Loucy (cell line): Measurements from ENCODE around the gene FAM187B.

Source experiments
- H2AFZ ChIP-seq: fragments of 200-600 bp; sonication (generic); 2 replicates; pipeline ENCODE4 v1.6.0; 2016; ENCODE audit warnings: antibody characterized with exemption, mild to moderate bottlenecking, low read length, moderate library complexity
- H3F3A ChIP-seq: fragments of 200-600 bp; 2 replicates; pipeline ENCODE4 v1.6.0; 2016; ENCODE audit warnings: antibody characterized with exemption, low read depth, mild to moderate bottlenecking
- H3K27me3 ChIP-seq: fragments of 200-600 bp; sonication (generic); 2 replicates; pipeline ENCODE4 v1.6.1; 2014; ENCODE audit warnings: low read length, mild to moderate bottlenecking; ENCODE audit not compliant: insufficient read depth, poor library complexity, severe bottlenecking
- H3K36me3 ChIP-seq: fragments of 200-600 bp; sonication (generic); 2 replicates; pipeline ENCODE4 v1.6.1; 2016; ENCODE audit warnings: low read length; ENCODE audit not compliant: insufficient read depth
- H3K4me1 ChIP-seq: fragments of 200-600 bp; sonication (generic); 2 replicates; pipeline ENCODE4 v1.5.1; 2014; ENCODE audit warnings: low read length, mild to moderate bottlenecking; ENCODE audit not compliant: insufficient read depth, poor library complexity, severe bottlenecking
- H3K4me2 ChIP-seq: fragments of 200-600 bp; sonication (generic); 2 replicates; pipeline ENCODE4 v1.6.0; 2014; ENCODE audit warnings: antibody characterized with exemption, low read length, low read depth, mild to moderate bottlenecking; ENCODE audit not compliant: poor library complexity, severe bottlenecking
- H3K4me3 ChIP-seq: fragments of 200-600 bp; sonication (generic); 2 replicates; pipeline ENCODE4 v1.5.1; 2014; ENCODE audit warnings: low read length, mild to moderate bottlenecking, mixed read lengths; ENCODE audit not compliant: poor library complexity, severe bottlenecking
- H3K79me2 ChIP-seq: fragments of 200-600 bp; sonication (generic); 2 replicates; pipeline ENCODE4 v1.6.1; 2014; ENCODE audit warnings: low read length; ENCODE audit not compliant: insufficient read depth
- H3K9ac ChIP-seq: fragments of 200-600 bp; sonication (generic); 2 replicates; pipeline ENCODE4 v1.6.0; 2014; ENCODE audit warnings: mild to moderate bottlenecking, low read depth, low read length, moderate library complexity; ENCODE audit not compliant: poor library complexity, severe bottlenecking
- H3K9me2 ChIP-seq: fragments of 200-600 bp; sonication (generic); replicated peaks from 2 replicates; pipeline ENCODE4 v1.6.1; 2016; ENCODE audit warnings: low read depth, low read length, mixed read lengths
- H3K9me3 ChIP-seq: fragments of 200-600 bp; sonication (generic); 2 replicates; pipeline ENCODE4 v1.6.1; 2014; ENCODE audit warnings: mild to moderate bottlenecking, antibody characterized with exemption, low read length, low read depth; ENCODE audit not compliant: insufficient read depth
- H4K20me1 ChIP-seq: fragments of 200-600 bp; sonication (generic); 2 replicates; pipeline ENCODE4 v1.6.0; 2014; ENCODE audit warnings: antibody characterized with exemption, low read length, mild to moderate bottlenecking; ENCODE audit not compliant: insufficient read depth, poor library complexity, severe bottlenecking
- EZH2phosphoT487 ChIP-seq: fragments of 200-600 bp; IDR thresholded peaks from 2 replicates; pipeline ENCODE4 v1.6.1; 2018; ENCODE audit warnings: antibody characterized with exemption, mild to moderate bottlenecking, moderate library complexity, borderline replicate concordance
- TF ChIP-seq, protein P1 (sequence below): fragments of 200-600 bp; sonication (generic); conservative IDR thresholded peaks from 2 replicates; pipeline ENCODE4 v1.5.1; 2014; ENCODE audit warnings: mild to moderate bottlenecking, antibody characterized with exemption, low read length

FAM187B gene

DNA sequence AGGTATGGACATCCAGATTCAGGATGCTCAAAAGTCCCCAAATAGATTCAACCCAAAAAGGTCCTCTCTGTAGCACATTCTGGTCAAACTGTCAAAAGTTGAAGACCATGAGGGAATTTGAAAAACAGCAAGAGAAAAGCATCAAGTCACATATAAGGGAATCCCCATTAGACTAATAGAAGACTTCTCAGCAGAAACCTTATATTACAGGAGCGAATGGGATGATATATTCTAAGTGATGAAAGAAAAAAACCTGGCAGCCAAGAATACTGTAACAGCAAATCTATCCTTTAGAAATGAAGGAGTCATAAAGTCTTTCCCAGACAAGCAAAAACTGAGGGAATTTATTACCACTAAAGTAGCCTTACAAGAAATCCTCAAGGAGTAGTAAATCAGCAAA, 44.3 kb downstream of the FAM187B start:
- H3K36me3 ChIP-seq, result no peaks in the 10 kb centered on the region
- H3K4me1 ChIP-seq, result peaks cover 3% of the 10 kb centered on the region
- TF ChIP-seq EZH2phosphoT487, result no peak
- TF ChIP-seq, protein P1, sequence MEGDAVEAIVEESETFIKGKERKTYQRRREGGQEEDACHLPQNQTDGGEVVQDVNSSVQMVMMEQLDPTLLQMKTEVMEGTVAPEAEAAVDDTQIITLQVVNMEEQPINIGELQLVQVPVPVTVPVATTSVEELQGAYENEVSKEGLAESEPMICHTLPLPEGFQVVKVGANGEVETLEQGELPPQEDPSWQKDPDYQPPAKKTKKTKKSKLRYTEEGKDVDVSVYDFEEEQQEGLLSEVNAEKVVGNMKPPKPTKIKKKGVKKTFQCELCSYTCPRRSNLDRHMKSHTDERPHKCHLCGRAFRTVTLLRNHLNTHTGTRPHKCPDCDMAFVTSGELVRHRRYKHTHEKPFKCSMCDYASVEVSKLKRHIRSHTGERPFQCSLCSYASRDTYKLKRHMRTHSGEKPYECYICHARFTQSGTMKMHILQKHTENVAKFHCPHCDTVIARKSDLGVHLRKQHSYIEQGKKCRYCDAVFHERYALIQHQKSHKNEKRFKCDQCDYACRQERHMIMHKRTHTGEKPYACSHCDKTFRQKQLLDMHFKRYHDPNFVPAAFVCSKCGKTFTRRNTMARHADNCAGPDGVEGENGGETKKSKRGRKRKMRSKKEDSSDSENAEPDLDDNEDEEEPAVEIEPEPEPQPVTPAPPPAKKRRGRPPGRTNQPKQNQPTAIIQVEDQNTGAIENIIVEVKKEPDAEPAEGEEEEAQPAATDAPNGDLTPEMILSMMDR, result no peak
- no peaks in the 10 kb centered on the region for H3K9me3 ChIP-seq
- no peak overlapping the region for H3K4me3 ChIP-seq
- no peaks in the 10 kb centered on the region for H3F3A ChIP-seq
- H2AFZ ChIP-seq, result no peak overlapping the region
- no peak overlapping the region for H3K9ac ChIP-seq
- H3K4me2 ChIP-seq, result no peak overlapping the region
- H3K79me2 ChIP-seq, result no peaks in the 10 kb centered on the region
- H3K9me2 ChIP-seq, result no peaks in the 10 kb centered on the region
- no peaks in the 10 kb centered on the region for H4K20me1 ChIP-seq
- H3K27me3 ChIP-seq, result no peaks in the 10 kb centered on the region

DNA sequence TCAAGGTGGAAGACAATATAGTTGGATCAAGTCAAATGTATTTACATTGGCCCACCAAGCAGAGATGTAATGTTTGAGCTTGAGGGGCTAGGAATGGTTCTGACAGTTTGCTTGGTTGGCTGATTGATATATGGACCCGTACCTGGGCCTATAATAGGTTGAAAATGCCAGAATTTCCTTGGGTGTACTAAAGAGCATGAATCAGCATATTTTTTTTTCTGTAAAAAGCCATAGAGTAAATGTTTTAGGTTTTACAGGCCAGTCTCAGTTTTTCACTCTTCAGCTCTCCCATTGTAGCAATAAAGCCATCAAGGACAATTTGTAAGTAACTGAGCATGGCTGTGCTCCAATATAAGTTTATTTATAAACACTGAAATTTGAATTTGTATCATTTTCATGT, 47.2 kb downstream of the FAM187B start:
- no peaks in the 10 kb centered on the region for H3K79me2 ChIP-seq
- H3K4me1 ChIP-seq, result peaks cover 3% of the 10 kb centered on the region
- no peaks in the 10 kb centered on the region for H3K27me3 ChIP-seq
- no peaks in the 10 kb centered on the region for H3K36me3 ChIP-seq
- no peak overlapping the region for H3K4me3 ChIP-seq
- no peak for TF ChIP-seq EZH2phosphoT487
- TF ChIP-seq, protein P1, result no peak
- no peaks in the 10 kb centered on the region for H3F3A ChIP-seq
- peaks cover 3% of the 10 kb centered on the region; the same call in 1 of the 2 replicates for H3K9me3 ChIP-seq
- H4K20me1 ChIP-seq, result no peaks in the 10 kb centered on the region
- H3K9ac ChIP-seq, result no peak overlapping the region
- no peaks in the 10 kb centered on the region for H3K9me2 ChIP-seq
- H3K4me2 ChIP-seq, result no peak overlapping the region
- H2AFZ ChIP-seq, result no peak overlapping the region

DNA sequence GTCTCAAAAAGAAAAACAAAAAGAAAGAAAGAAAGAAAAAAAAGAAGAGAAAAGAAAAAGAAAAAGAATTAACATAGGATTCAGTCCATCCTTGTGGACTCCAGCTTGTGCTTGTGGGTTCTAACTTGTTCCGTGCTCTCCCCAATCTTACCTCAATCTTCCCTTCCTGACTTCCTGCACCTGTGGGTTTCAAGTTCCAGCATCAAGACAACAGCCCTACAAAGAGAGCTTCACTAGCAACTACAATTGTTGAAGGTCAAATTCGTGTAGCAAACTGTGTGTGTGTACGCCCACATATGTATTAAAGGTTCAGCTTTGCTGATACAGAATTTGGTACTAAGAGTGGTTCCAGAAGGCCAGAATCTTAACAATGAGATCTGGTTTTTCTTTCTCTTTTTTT, 48.7 kb downstream of the FAM187B start:
- Histone ChIP-seq H3K9me2 (no peaks in the 10 kb centered on the region), H3K4me2 (no peak overlapping the region), H3K27me3 (no peaks in the 10 kb centered on the region), H3K4me1 (peaks cover 3% of the 10 kb centered on the region), H3K9me3 (peaks cover 3% of the 10 kb centered on the region; the same call in 1 of the 2 replicates), H3K9ac (no peak overlapping the region), H3F3A (no peaks in the 10 kb centered on the region), H4K20me1 (no peaks in the 10 kb centered on the region), H3K36me3 (no peaks in the 10 kb centered on the region), H3K79me2 (no peaks in the 10 kb centered on the region), H3K4me3 (no peak overlapping the region), H2AFZ (no peak overlapping the region)
- TF ChIP-seq, protein P1, result no peak
- TF ChIP-seq EZH2phosphoT487, result no peak
